Tibial nerve (tissue), 4 donors: ENCODE results near the gene CPS1. TPM values are rescaled to one million over a fixed set of nuclear protein-coding genes. Genes with fewer than 3 reads are reported as not detected.

Source experiments
- DNase-seq, 2 donors: peaks; one replicate each; pipeline ENCODE4 v3.0.0-alpha.2; 2019; ENCODE audit warnings: low spot score in 2 of 2
- H3K27ac ChIP-seq, 4 donors: fragments of 200-600 bp; sonication (generic) in 3 of 4; one replicate each; pipeline ENCODE4 v1.5.1; 2017 to 2019; ENCODE audit warnings: mild to moderate bottlenecking in 1 of 4
- H3K27me3 ChIP-seq, 2 donors: fragments of 200-600 bp; sonication (generic) in 1 of 2; one replicate each; pipeline versions ENCODE4 v1.5.1 to v1.6.0; 2017 to 2019
- H3K36me3 ChIP-seq, 3 donors: fragments of 200-600 bp; sonication (generic); one replicate each; pipeline ENCODE4 v1.5.1; 2018 to 2019
- H3K4me1 ChIP-seq, 4 donors: fragments of 200-600 bp; sonication (generic) in 3 of 4; one replicate each; pipeline ENCODE4 v1.5.1; 2017 to 2019
- H3K4me3 ChIP-seq, 4 donors: fragments of 200-600 bp; sonication (generic) in 3 of 4; one replicate each; pipeline ENCODE4 v1.5.1; 2017 to 2019; ENCODE audit warnings: mild to moderate bottlenecking in 1 of 4, moderate library complexity in 1 of 4
- H3K9me3 ChIP-seq, 4 donors: fragments of 200-600 bp; sonication (generic) in 3 of 4; one replicate each; pipeline ENCODE4 v1.5.1; 2017 to 2019
- EP300 ChIP-seq, 2 donors: sonication (generic); formaldehyde crosslinking; IDR thresholded peaks; one replicate each; pipeline ENCODE4 v1.6.1; 2017; ENCODE audit warnings: antibody characterized with exemption in 2 of 2, mild to moderate bottlenecking in 1 of 2
- POLR2A ChIP-seq, 2 donors: fragments of 450-650 bp; IDR thresholded peaks; one replicate each; pipeline ENCODE4 v1.6.1; 2017; ENCODE audit warnings: antibody characterized with exemption in 2 of 2, mild to moderate bottlenecking in 2 of 2, moderate library complexity in 2 of 2
- WGBS, 2 donors: methylation state at CpG; one replicate each; pipeline ENCODE4 v1.1.5; 2018; 5-methylcytosine and 5-hydroxymethylcytosine counted together
- total RNA-seq, 4 donors: library from RNA; depleted of rRNA; stranded (reverse); fragments of >200 nt; gene quantifications; one replicate each; pipeline ENCODE4 v1.1.0, GENCODE V29; 2016
- TF ChIP-seq, protein P1 (sequence below), 5 experiments: fragments of 200-600 bp in 3 of 5; fragments of 450-650 bp in 2 of 5; sonication (generic) in 3 of 5; IDR thresholded peaks; one replicate each; pipeline ENCODE4 v1.5.1; 2016 to 2019; ENCODE audit warnings: antibody characterized with exemption in 5 of 5, mild to moderate bottlenecking in 3 of 5, moderate library complexity in 2 of 5

CPS1 gene
- total RNA-seq, 4 donors from 2014 or later: 5.9 to 15.1 (median 7.7) TPM

DNA sequence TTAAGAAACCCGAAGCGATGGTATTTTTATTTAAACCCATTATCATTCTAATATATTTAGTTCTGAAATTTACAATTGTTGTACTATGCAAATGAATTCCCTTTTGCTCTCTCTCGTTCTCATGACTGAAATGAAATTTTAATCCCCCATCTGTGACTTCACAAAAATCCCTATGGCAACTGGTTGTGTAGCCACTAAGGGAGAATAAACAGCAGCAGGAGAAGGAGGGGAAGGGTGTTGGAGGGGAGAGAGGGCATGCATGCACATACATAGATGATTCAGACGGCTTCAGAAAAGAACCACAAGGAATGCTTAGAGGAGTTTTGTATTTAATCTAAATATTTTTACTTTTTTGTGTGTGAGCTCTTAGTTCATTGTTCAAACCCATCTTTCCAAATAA lies 36.8 kb downstream of the CPS1 start:
- DNase-seq: no peak
- Histone ChIP-seq H3K4me3 (no peak overlapping the region), H3K36me3 (no peaks in the 10 kb centered on the region), H3K4me1 (no peaks in the 10 kb centered on the region), H3K27me3 (no peaks in the 10 kb centered on the region), H3K27ac (no peak overlapping the region), H3K9me3 (peaks cover 0 to 1% (median 0%) of the 10 kb centered on the region in 4 donors)
- TF ChIP-seq, protein P1, sequence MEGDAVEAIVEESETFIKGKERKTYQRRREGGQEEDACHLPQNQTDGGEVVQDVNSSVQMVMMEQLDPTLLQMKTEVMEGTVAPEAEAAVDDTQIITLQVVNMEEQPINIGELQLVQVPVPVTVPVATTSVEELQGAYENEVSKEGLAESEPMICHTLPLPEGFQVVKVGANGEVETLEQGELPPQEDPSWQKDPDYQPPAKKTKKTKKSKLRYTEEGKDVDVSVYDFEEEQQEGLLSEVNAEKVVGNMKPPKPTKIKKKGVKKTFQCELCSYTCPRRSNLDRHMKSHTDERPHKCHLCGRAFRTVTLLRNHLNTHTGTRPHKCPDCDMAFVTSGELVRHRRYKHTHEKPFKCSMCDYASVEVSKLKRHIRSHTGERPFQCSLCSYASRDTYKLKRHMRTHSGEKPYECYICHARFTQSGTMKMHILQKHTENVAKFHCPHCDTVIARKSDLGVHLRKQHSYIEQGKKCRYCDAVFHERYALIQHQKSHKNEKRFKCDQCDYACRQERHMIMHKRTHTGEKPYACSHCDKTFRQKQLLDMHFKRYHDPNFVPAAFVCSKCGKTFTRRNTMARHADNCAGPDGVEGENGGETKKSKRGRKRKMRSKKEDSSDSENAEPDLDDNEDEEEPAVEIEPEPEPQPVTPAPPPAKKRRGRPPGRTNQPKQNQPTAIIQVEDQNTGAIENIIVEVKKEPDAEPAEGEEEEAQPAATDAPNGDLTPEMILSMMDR (IDR thresholded peaks at IDR 0.05): no peak
- no peak for TF ChIP-seq POLR2A (IDR thresholded peaks at IDR 0.05)
- TF ChIP-seq EP300 (IDR thresholded peaks at IDR 0.05): no peak
- 66 to 68% methylated on average over 4 of the region's 4 CpGs for WGBS, 2 donors

DNA sequence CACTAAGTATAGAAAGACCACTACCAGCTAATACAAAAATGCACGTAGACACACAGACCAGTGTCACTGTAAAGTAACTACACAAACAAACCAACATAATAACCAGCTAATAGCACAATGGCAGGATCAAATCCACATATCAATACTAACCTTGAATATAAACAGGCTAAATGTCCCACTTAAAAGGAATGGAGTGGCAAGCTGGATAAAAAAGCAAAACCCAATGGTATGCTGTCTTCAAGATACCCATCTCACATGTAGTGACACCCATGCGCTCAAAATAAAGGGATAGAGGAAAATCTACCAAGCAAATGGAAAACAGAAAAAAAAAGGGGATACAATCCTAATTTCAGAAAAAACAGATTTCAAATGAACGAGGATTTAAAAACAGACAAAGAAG lies 41.8 kb downstream of the CPS1 start:
- H3K4me3 ChIP-seq: no peak overlapping the region
- TF ChIP-seq, protein P1 (IDR thresholded peaks at IDR 0.05): no peak
- TF ChIP-seq POLR2A (IDR thresholded peaks at IDR 0.05) (no peak), EP300 (IDR thresholded peaks at IDR 0.05) (no peak)
- WGBS, 2 donors: 95 to 97% methylated on average over 3 of the region's 3 CpGs

DNA sequence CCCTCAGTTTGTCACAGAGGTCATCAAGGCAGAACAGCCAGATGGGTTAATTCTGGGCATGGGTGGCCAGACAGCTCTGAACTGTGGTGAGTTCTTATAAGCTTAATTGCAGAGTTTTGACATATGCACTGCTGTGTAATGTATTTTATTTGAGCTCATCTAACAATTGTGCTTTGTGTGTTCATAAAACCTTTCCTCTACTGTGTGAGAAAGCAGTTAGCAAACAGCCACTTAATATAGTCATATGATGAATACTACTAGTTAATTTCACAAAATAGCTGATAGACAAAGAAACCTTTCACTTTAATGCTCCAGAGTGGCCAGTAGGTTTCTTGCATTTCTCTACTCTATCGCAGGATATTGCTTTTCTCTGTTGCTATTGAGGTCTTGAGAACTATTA lies 43.1 kb downstream of the CPS1 start:
- no peak for DNase-seq
- Histone ChIP-seq H3K36me3 (no peaks in the 10 kb centered on the region), H3K4me1 (no peaks in the 10 kb centered on the region), H3K27me3 (no peaks in the 10 kb centered on the region), H3K4me3 (no peak overlapping the region), H3K27ac (no peak overlapping the region), H3K9me3 (peaks cover 0 to 5% (median 0%) of the 10 kb centered on the region in 4 donors)
- TF ChIP-seq EP300 (IDR thresholded peaks at IDR 0.05) (no peak), POLR2A (IDR thresholded peaks at IDR 0.05) (no peak)
- TF ChIP-seq, protein P1 (IDR thresholded peaks at IDR 0.05): no peak
- WGBS, 2 donors: 45 to 48% methylated on average over 1 of the region's 1 CpG

More for the DNA sequence above, 41.8 kb downstream of the CPS1 start:
- H3K27ac ChIP-seq: no peak overlapping the region
- H3K9me3 ChIP-seq: peaks cover 0 to 5% (median 0%) of the 10 kb centered on the region in 4 donors
- no peaks in the 10 kb centered on the region for H3K4me1 ChIP-seq
- DNase-seq: no peak
- H3K27me3 ChIP-seq: no peaks in the 10 kb centered on the region
- no peaks in the 10 kb centered on the region for H3K36me3 ChIP-seq

DNA sequence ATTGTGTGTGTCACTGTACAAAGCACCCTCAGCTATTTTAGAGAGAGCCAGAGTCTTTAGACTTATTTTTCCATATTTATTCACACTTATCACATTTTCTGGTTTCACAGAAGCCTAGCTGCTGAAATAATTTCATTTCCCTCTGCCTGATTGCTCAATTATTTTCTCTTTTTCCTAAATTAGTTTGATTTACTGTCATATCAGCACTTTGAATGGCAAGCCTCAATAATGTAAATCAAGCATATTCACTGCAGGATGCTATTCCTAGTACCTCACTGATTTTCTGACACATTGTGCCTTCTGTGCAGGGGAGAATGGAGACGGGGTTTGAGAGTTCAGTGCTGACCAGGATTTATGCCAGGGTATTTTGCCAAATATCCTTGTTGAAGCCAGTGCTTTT lies 48.3 kb downstream of the CPS1 start:
- no peak for DNase-seq
- TF ChIP-seq POLR2A (IDR thresholded peaks at IDR 0.05) (no peak), EP300 (IDR thresholded peaks at IDR 0.05) (no peak)
- TF ChIP-seq, protein P1 (IDR thresholded peaks at IDR 0.05): no peak
- Histone ChIP-seq H3K27me3 (no peaks in the 10 kb centered on the region), H3K27ac (no peak overlapping the region), H3K4me1 (no peaks in the 10 kb centered on the region), H3K4me3 (no peak overlapping the region), H3K9me3 (no peaks in the 10 kb centered on the region), H3K36me3 (no peaks in the 10 kb centered on the region)
- WGBS, 2 donors: 63 to 83% methylated on average over 1 of the region's 1 CpG

DNA sequence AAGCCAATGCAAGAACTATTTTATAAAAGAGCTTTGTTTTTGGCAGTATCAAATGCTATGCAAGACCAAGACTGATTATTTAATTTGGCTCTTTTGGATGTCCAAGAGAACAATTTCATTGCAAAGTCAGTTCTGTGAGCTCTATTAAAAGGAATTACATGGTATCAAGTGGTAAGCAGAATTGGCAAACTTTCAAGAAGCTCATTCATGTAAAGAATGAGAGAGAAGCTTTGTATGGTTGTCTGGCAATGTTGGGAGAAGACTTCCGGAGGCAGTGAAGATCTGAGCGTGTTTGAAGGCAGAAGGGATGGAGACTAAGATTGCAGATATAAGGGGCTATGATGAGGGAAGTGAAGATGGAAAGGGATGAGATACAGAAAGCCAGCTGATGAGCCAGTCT lies 49.6 kb downstream of the CPS1 start:
- no peak for DNase-seq
- Histone ChIP-seq H3K36me3 (no peaks in the 10 kb centered on the region), H3K4me3 (no peak overlapping the region), H3K27ac (no peak overlapping the region), H3K4me1 (no peaks in the 10 kb centered on the region), H3K27me3 (no peaks in the 10 kb centered on the region), H3K9me3 (no peaks in the 10 kb centered on the region)
- WGBS, 2 donors: 53 to 66% methylated on average over 2 of the region's 2 CpGs
- no peak for TF ChIP-seq POLR2A (IDR thresholded peaks at IDR 0.05)
- TF ChIP-seq, protein P1 (IDR thresholded peaks at IDR 0.05): no peak
- no peak for TF ChIP-seq EP300 (IDR thresholded peaks at IDR 0.05)
